Measurements from ENCODE around the gene KAT7.

- TF ChIP-seq GATA2 (IDR thresholded peaks at IDR 0.05; ENCODE audit: low read depth, low read length) (no peak), GATA3 (IDR thresholded peaks at IDR 0.05; ENCODE audit: low read depth, low read length) (no peak)
These were observed 90.7 kb downstream of the KAT7 start for GRCh38 chr17:49878931-49879904.

Data from SH-SY5Y (cell line).